ENCODE data around the gene MYCN. TPM values are rescaled to one million over a fixed set of nuclear protein-coding genes. Genes with fewer than 3 reads are reported as not detected.

Gene MYCN
- total and polyA plus RNA-seq, 2 of the 4 experiments (the other 2 are of a cell fraction): not detected

- TF ChIP-seq RCOR1 (IDR thresholded peaks at IDR 0.05; ENCODE audit: insufficient replicate concordance, low read length) (no peak), RAD21 (IDR thresholded peaks at IDR 0.05; ENCODE audit: low read length) (no peak), SMC3 (IDR thresholded peaks at IDR 0.05; ENCODE audit: low read depth, low read length) (no peak), POLR2A (IDR thresholded peaks at IDR 0.05; ENCODE audit: low read depth, low read length) (no peak), BHLHE40 (IDR thresholded peaks at IDR 0.05; ENCODE audit: low read depth, low read length) (no peak), MXI1 (IDR thresholded peaks at IDR 0.05; ENCODE audit: borderline replicate concordance, low read depth, low read length) (no peak), CEBPB (IDR thresholded peaks at IDR 0.05; ENCODE audit: low read depth, low read length) (no peak), RFX5 (IDR thresholded peaks at IDR 0.05; ENCODE audit: low read depth, low read length) (no peak), CTCF (conservative IDR thresholded peaks at IDR 0.05; ENCODE audit: low read depth, low read length) (no peak), CHD1 (IDR thresholded peaks at IDR 0.05; ENCODE audit: low read depth, low read length) (no peak), MAFK (IDR thresholded peaks at IDR 0.05; ENCODE audit: low read depth, low read length) (no peak), USF2 (IDR thresholded peaks at IDR 0.05; ENCODE audit: low read depth, low read length) (no peak), ELK1 (IDR thresholded peaks at IDR 0.05; ENCODE audit: borderline replicate concordance, low read depth, low read length) (no peak), FOS (IDR thresholded peaks at IDR 0.05; ENCODE audit: low read depth, low read length) (no peak), MAZ (IDR thresholded peaks at IDR 0.05; ENCODE audit: borderline replicate concordance, low read depth, low read length) (no peak)
- intact Hi-C loops (cut with micrococcal nuclease): no loop called here
- POLR2A ChIA-PET (ENCODE audit: unreplicated experiment): no interaction called here
Measured at GRCh38 chr2:15899327-15899612, 41.1 kb upstream of the MYCN start.

More at GRCh38 chr2:15899327-15899612, 41.1 kb upstream of the MYCN start:
- no peak overlapping the region for H2AFZ ChIP-seq (replicated peaks; ENCODE audit: low read length, poor library complexity)
- H3K23ac ChIP-seq (ENCODE audit: low read depth, low read length): no peak overlapping the region
- H3K27me3 ChIP-seq (ENCODE audit: control insufficient read depth, insufficient read depth, low read length): no peaks in the 10 kb centered on the region
- no peak overlapping the region for H4K8ac ChIP-seq (ENCODE audit: low read depth in 2 of 2, low read length in 2 of 2)
- H4K20me1 ChIP-seq (ENCODE audit: insufficient read depth, low read length): no peaks in the 10 kb centered on the region
- in situ Hi-C loops (cut with MboI; ENCODE audit: low sequenced_read_pairs) (no loop called here), dilution Hi-C loops (cut with HindIII; ENCODE audit: low sequenced_read_pairs, unreplicated experiment) (no loop called here)
- no peak overlapping the region for H2AK5ac ChIP-seq (ENCODE audit: low read depth, low read length)
- H2BK20ac ChIP-seq (ENCODE audit: low read depth, low read length): no peak overlapping the region
- H3K79me1 ChIP-seq (ENCODE audit: low read depth in 1 of 2, low read length in 2 of 2): no peaks in the 10 kb centered on the region
- no peak overlapping the region for H4K5ac ChIP-seq (ENCODE audit: low read depth, low read length)
- no peaks in the 10 kb centered on the region for H3K4me1 ChIP-seq (ENCODE audit: control insufficient read depth, insufficient read depth, low read length)
- no peak overlapping the region for H3K56ac ChIP-seq (ENCODE audit: extremely low read depth, insufficient read depth, low read length)
- H3K18ac ChIP-seq (ENCODE audit: low read depth, low read length): no peak overlapping the region
- no CpG with 5 or more reads among the region's 2 CpGs for WGBS, 2 experiments (ENCODE audit: extremely low coverage in 2 of 2, insufficient read length in 1 of 2)
- no peak overlapping the region for H2BK120ac ChIP-seq (ENCODE audit: low read depth, low read length)
- no peak overlapping the region for H4K91ac ChIP-seq (ENCODE audit: insufficient read depth, low read depth, low read length)
- CTCF ChIA-PET: no interaction called here
- no peaks in the 10 kb centered on the region for H3K36me3 ChIP-seq (ENCODE audit: control insufficient read depth, insufficient read depth, low read length)
- H3K4ac ChIP-seq (ENCODE audit: low read depth, low read length): no peak overlapping the region
- H3K14ac ChIP-seq (replicated peaks; ENCODE audit: low read depth, low read length): no peak overlapping the region
- ATAC-seq (ENCODE audit: low read depth) (no peak), DNase-seq (no peak)
- H3K27ac ChIP-seq (ENCODE audit: insufficient read depth, low read length): no peak overlapping the region
- no peak overlapping the region for H3K9ac ChIP-seq (ENCODE audit: low read depth, low read length)
- no peak overlapping the region for H2BK15ac ChIP-seq (ENCODE audit: low read depth, low read length)
- H2AK9ac ChIP-seq (replicated peaks; ENCODE audit: low read depth, low read length, poor library complexity): no peak overlapping the region
- BruUV-seq (replicated peaks): no TSS peak
- no peak overlapping the region for H3K4me2 ChIP-seq (ENCODE audit: low read depth, low read length)
- peaks cover 22% of the 10 kb centered on the region for H3K9me3 ChIP-seq (ENCODE audit: control insufficient read depth, insufficient read depth, low read length)
- H2BK5ac ChIP-seq (ENCODE audit: low read depth, low read length, poor library complexity, severe bottlenecking): no peak overlapping the region
- no peak overlapping the region for H3K4me3 ChIP-seq (ENCODE audit: insufficient read depth, low read depth, low read length)
- no peaks in the 10 kb centered on the region for H3K9me1 ChIP-seq (ENCODE audit: insufficient read depth, low read length)
